ENCODE results near the gene LPAR1.

The LPAR1 gene

GRCh38 chr9:111005746-111006470 is 32.4 kb downstream of the LPAR1 start:
- ATAC-seq: no peak
- no peak for TF ChIP-seq SNAI2 (CRISPR knock-in tag; IDR thresholded peaks at IDR 0.05)
- TF ChIP-seq CREB5 (CRISPR knock-in tag; IDR thresholded peaks at IDR 0.05; ENCODE audit: low read depth): no peak
- no peak for TF ChIP-seq ZFP3 (CRISPR knock-in tag; IDR thresholded peaks at IDR 0.05)
- no peak for TF ChIP-seq ISL1 (CRISPR knock-in tag; IDR thresholded peaks at IDR 0.05)
- no peak for TF ChIP-seq BACH2 (CRISPR knock-in tag; IDR thresholded peaks at IDR 0.05; ENCODE audit: borderline replicate concordance)
- no peak for TF ChIP-seq ESRRG (CRISPR knock-in tag; IDR thresholded peaks at IDR 0.05)
- no peak for TF ChIP-seq OSR1 (CRISPR knock-in tag; IDR thresholded peaks at IDR 0.05)
- no peak for TF ChIP-seq CSDC2 (CRISPR knock-in tag; IDR thresholded peaks at IDR 0.05)

GRCh38 chr9:111004936-111005335 is 33.3 kb downstream of the LPAR1 start:
- ATAC-seq: no peak
- no peak for TF ChIP-seq ZNF565 (CRISPR knock-in tag; conservative IDR thresholded peaks at IDR 0.05; ENCODE audit: low read depth)
- TF ChIP-seq TSHZ2 (CRISPR knock-in tag; IDR thresholded peaks at IDR 0.05): no peak
- no peak for TF ChIP-seq ESRRG (CRISPR knock-in tag; IDR thresholded peaks at IDR 0.05)
- TF ChIP-seq ISL1 (CRISPR knock-in tag; IDR thresholded peaks at IDR 0.05): no peak
- no peak for TF ChIP-seq TOX (CRISPR knock-in tag; IDR thresholded peaks at IDR 0.05; ENCODE audit: borderline replicate concordance)
- TF ChIP-seq CREB5 (CRISPR knock-in tag; IDR thresholded peaks at IDR 0.05; ENCODE audit: low read depth): no peak
- no peak for TF ChIP-seq PATZ1 (CRISPR knock-in tag; IDR thresholded peaks at IDR 0.05; ENCODE audit: borderline replicate concordance)
- TF ChIP-seq ARNTL (CRISPR knock-in tag; IDR thresholded peaks at IDR 0.05; ENCODE audit: borderline replicate concordance, low read depth): no peak
- TF ChIP-seq ZFP30 (CRISPR knock-in tag; IDR thresholded peaks at IDR 0.05): no peak
- no peak for TF ChIP-seq GLIS3 (CRISPR knock-in tag; IDR thresholded peaks at IDR 0.05)
- TF ChIP-seq POU6F1 (CRISPR knock-in tag; IDR thresholded peaks at IDR 0.05; ENCODE audit: borderline replicate concordance, low read depth): no peak

- ATAC-seq: no peak
- TF ChIP-seq CSDC2 (CRISPR knock-in tag; IDR thresholded peaks at IDR 0.05): no peak
- TF ChIP-seq BACH2 (CRISPR knock-in tag; IDR thresholded peaks at IDR 0.05; ENCODE audit: borderline replicate concordance): no peak
- no peak for TF ChIP-seq CREB5 (CRISPR knock-in tag; IDR thresholded peaks at IDR 0.05; ENCODE audit: low read depth)
- no peak for TF ChIP-seq ZNF565 (CRISPR knock-in tag; conservative IDR thresholded peaks at IDR 0.05; ENCODE audit: low read depth)
- TF ChIP-seq PPARA (CRISPR knock-in tag; IDR thresholded peaks at IDR 0.05; ENCODE audit: borderline replicate concordance): no peak
- no peak for TF ChIP-seq ARNTL (CRISPR knock-in tag; IDR thresholded peaks at IDR 0.05; ENCODE audit: borderline replicate concordance, low read depth)
- no peak for TF ChIP-seq TSHZ2 (CRISPR knock-in tag; IDR thresholded peaks at IDR 0.05)
- no peak for TF ChIP-seq OSR1 (CRISPR knock-in tag; IDR thresholded peaks at IDR 0.05)
- TF ChIP-seq SNAI2 (CRISPR knock-in tag; IDR thresholded peaks at IDR 0.05): no peak
- TF ChIP-seq ISL1 (CRISPR knock-in tag; IDR thresholded peaks at IDR 0.05): no peak
- TF ChIP-seq ESRRG (CRISPR knock-in tag; IDR thresholded peaks at IDR 0.05): no peak
These were observed 35.1 kb downstream of the LPAR1 start for GRCh38 chr9:111003182-111003581.
